Activated CD4-positive, alpha-beta T cell treated with anti-CD3 and anti-CD28 coated beads, Interleukin-2, amount 10 ng/mL, durations not matched to agents 24 days and 14 days (primary cell): ENCODE data around the gene FAM13A. TPM values are rescaled to one million over a fixed set of nuclear protein-coding genes. Genes with fewer than 3 reads are reported as not detected.
A peak's percentile ranks its signal among the peaks of the same experiment; 100 is the strongest.
"Not testable (repeated sequence)": the region's sequence is repeated elsewhere in the genome, so short reads cannot be mapped to it uniquely, and the experiment has no call there.

Experiments
- DNase-seq: peaks from one replicate; pipeline ENCODE4 v3.0.0; 2022
- H3K27ac Mint-ChIP-seq: one replicate; pipeline ENCODE4 v1.8.0; 2022; ENCODE audit warnings: mild to moderate bottlenecking, mixed read lengths
- H3K27me3 Mint-ChIP-seq: one replicate; pipeline ENCODE4 v1.8.0; 2022; ENCODE audit warnings: mixed read lengths
- H3K36me3 Mint-ChIP-seq: one replicate; pipeline ENCODE4 v1.8.0; 2022; ENCODE audit warnings: low read depth, mild to moderate bottlenecking, mixed read lengths
- H3K4me1 Mint-ChIP-seq: one replicate; pipeline ENCODE4 v1.8.0; 2021; ENCODE audit warnings: mixed read lengths
- H3K4me3 Mint-ChIP-seq: one replicate; pipeline ENCODE4 v1.8.0; 2022; ENCODE audit warnings: mild to moderate bottlenecking, moderate library complexity, mixed read lengths
- H3K9me3 Mint-ChIP-seq: one replicate; pipeline ENCODE4 v1.8.0; 2021; ENCODE audit warnings: mixed read lengths
- intact Hi-C: fragments of 100-400 bp; cut with micrococcal nuclease; formaldehyde crosslinking; loops from one replicate; pipeline ENCODE4 v1.15.1; 2023
- total RNA-seq: library from RNA; stranded (reverse); gene quantifications from 2 replicates; pipeline ENCODE4 v1.2.3, GENCODE V29; 2022

The FAM13A gene
- total RNA-seq, 1 donor from 2014 or later: 3.0 TPM

GRCh38 chr4:88955580-88956380, 101.2 kb downstream of the FAM13A start:
- H3K4me3 Mint-ChIP-seq: no peak overlapping the region
- H3K27ac Mint-ChIP-seq: no peak overlapping the region
- H3K36me3 Mint-ChIP-seq: peaks cover 10% of the 10 kb centered on the region
- peak; percentile 35 for DNase-seq
- peaks cover 23% of the 10 kb centered on the region for H3K4me1 Mint-ChIP-seq
- intact Hi-C loops: no loop called here
- peaks cover 4% of the 10 kb centered on the region for H3K9me3 Mint-ChIP-seq
- H3K27me3 Mint-ChIP-seq: no peaks in the 10 kb centered on the region

GRCh38 chr4:88953400-88953799, 103.6 kb downstream of the FAM13A start:
- H3K4me1 Mint-ChIP-seq: peaks cover 26% of the 10 kb centered on the region

GRCh38 chr4:88952081-88952480, 104.9 kb downstream of the FAM13A start:
- Mint-ChIP-seq H3K9me3 (peaks cover 10% of the 10 kb centered on the region), H3K27me3 (no peaks in the 10 kb centered on the region), H3K27ac (no peak overlapping the region), H3K36me3 (no peaks in the 10 kb centered on the region), H3K4me3 (no peak overlapping the region), H3K4me1 (peaks cover 31% of the 10 kb centered on the region)
- DNase-seq: no peak
- intact Hi-C loops: no loop called here

More at GRCh38 chr4:88953400-88953799, 103.6 kb downstream of the FAM13A start:
- Mint-ChIP-seq H3K27me3 (no peaks in the 10 kb centered on the region), H3K27ac (no peak overlapping the region), H3K4me3 (peak overlapping the region; percentile 15), H3K36me3 (peaks cover 2% of the 10 kb centered on the region), H3K9me3 (peaks cover 4% of the 10 kb centered on the region)
- peak; percentile 54 for DNase-seq
- intact Hi-C loops: no loop called here

GRCh38 chr4:88949605-88950004, 107.4 kb downstream of the FAM13A start:
- H3K9me3 Mint-ChIP-seq: peaks cover 10% of the 10 kb centered on the region
- intact Hi-C loops: no loop called here
- H3K27me3 Mint-ChIP-seq: no peaks in the 10 kb centered on the region
- peaks cover 29% of the 10 kb centered on the region for H3K4me1 Mint-ChIP-seq
- H3K36me3 Mint-ChIP-seq: no peaks in the 10 kb centered on the region
- peak; percentile 56 for DNase-seq
- H3K27ac Mint-ChIP-seq: peak overlapping the region; percentile 26
- H3K4me3 Mint-ChIP-seq: peak overlapping the region; percentile 17

GRCh38 chr4:88940506-88940905, 116.5 kb downstream of the FAM13A start:
- DNase-seq: peak; percentile 73
- H3K9me3 Mint-ChIP-seq: peaks cover 10% of the 10 kb centered on the region
- intact Hi-C loops: no loop called here
- H3K4me3 Mint-ChIP-seq: peak overlapping the region; percentile 59
- peaks cover 18% of the 10 kb centered on the region for H3K4me1 Mint-ChIP-seq
- peaks cover 4% of the 10 kb centered on the region for H3K36me3 Mint-ChIP-seq
- no peaks in the 10 kb centered on the region for H3K27me3 Mint-ChIP-seq
- H3K27ac Mint-ChIP-seq: peak overlapping the region; percentile 39

- no peak for DNase-seq
- no peaks in the 10 kb centered on the region for H3K27me3 Mint-ChIP-seq
- peaks cover 4% of the 10 kb centered on the region for H3K36me3 Mint-ChIP-seq
- intact Hi-C loops: no loop called here
- H3K27ac Mint-ChIP-seq: no peak overlapping the region
- peaks cover 18% of the 10 kb centered on the region for H3K4me1 Mint-ChIP-seq
- no peak overlapping the region for H3K4me3 Mint-ChIP-seq
- H3K9me3 Mint-ChIP-seq: peaks cover 10% of the 10 kb centered on the region
Observed at GRCh38 chr4:88939697-88940096, 117.3 kb downstream of the FAM13A start.

GRCh38 chr4:88938138-88938537, 118.8 kb downstream of the FAM13A start:
- Mint-ChIP-seq H3K9me3 (peaks cover 14% of the 10 kb centered on the region), H3K27me3 (no peaks in the 10 kb centered on the region), H3K27ac (no peak overlapping the region), H3K4me1 (peaks cover 24% of the 10 kb centered on the region), H3K4me3 (no peak overlapping the region), H3K36me3 (peaks cover 4% of the 10 kb centered on the region)
- DNase-seq: no peak
- intact Hi-C loops: no loop called here

GRCh38 chr4:88937081-88937480, 119.9 kb downstream of the FAM13A start:
- peaks cover 4% of the 10 kb centered on the region for H3K36me3 Mint-ChIP-seq
- no peak overlapping the region for H3K4me3 Mint-ChIP-seq
- no peak for DNase-seq
- intact Hi-C loops: no loop called here
- no peak overlapping the region for H3K27ac Mint-ChIP-seq
- peaks cover 20% of the 10 kb centered on the region for H3K4me1 Mint-ChIP-seq
- peaks cover 10% of the 10 kb centered on the region for H3K9me3 Mint-ChIP-seq
- H3K27me3 Mint-ChIP-seq: no peaks in the 10 kb centered on the region

- H3K9me3 Mint-ChIP-seq: peaks cover 8% of the 10 kb centered on the region
- H3K27me3 Mint-ChIP-seq: no peaks in the 10 kb centered on the region
- peaks cover 2% of the 10 kb centered on the region for H3K36me3 Mint-ChIP-seq
- no peak overlapping the region for H3K4me3 Mint-ChIP-seq
- intact Hi-C loops: no loop called here
- peak; percentile 16 for DNase-seq
- H3K4me1 Mint-ChIP-seq: peaks cover 11% of the 10 kb centered on the region
- no peak overlapping the region for H3K27ac Mint-ChIP-seq
Observed at GRCh38 chr4:88933414-88934160, 123.4 kb downstream of the FAM13A start.

- DNase-seq: no peak
- Mint-ChIP-seq H3K4me3 (no peak overlapping the region), H3K4me1 (peaks cover 22% of the 10 kb centered on the region), H3K36me3 (peaks cover 2% of the 10 kb centered on the region), H3K9me3 (peaks cover 11% of the 10 kb centered on the region), H3K27me3 (no peaks in the 10 kb centered on the region), H3K27ac (no peak overlapping the region)
- intact Hi-C loops: no loop called here
Observed at GRCh38 chr4:88928852-88929251, 128.1 kb downstream of the FAM13A start.

GRCh38 chr4:88927420-88927819, 129.6 kb downstream of the FAM13A start:
- no peak overlapping the region for H3K4me3 Mint-ChIP-seq
- H3K36me3 Mint-ChIP-seq: peaks cover 4% of the 10 kb centered on the region
- H3K27me3 Mint-ChIP-seq: no peaks in the 10 kb centered on the region
- no peak for DNase-seq
- no peak overlapping the region for H3K27ac Mint-ChIP-seq
- intact Hi-C loops: no loop called here
- H3K9me3 Mint-ChIP-seq: peaks cover 8% of the 10 kb centered on the region
- peaks cover 16% of the 10 kb centered on the region for H3K4me1 Mint-ChIP-seq

GRCh38 chr4:88919056-88919455, 137.9 kb downstream of the FAM13A start:
- peaks cover 10% of the 10 kb centered on the region for H3K9me3 Mint-ChIP-seq
- no peaks in the 10 kb centered on the region for H3K4me1 Mint-ChIP-seq
- no peak overlapping the region for H3K4me3 Mint-ChIP-seq
- peaks cover 2% of the 10 kb centered on the region for H3K36me3 Mint-ChIP-seq
- H3K27ac Mint-ChIP-seq: no peak overlapping the region
- no peak for DNase-seq
- intact Hi-C loops: no loop called here
- H3K27me3 Mint-ChIP-seq: no peaks in the 10 kb centered on the region

- H3K4me3 Mint-ChIP-seq, DNase-seq, H3K27me3 Mint-ChIP-seq, H3K9me3 Mint-ChIP-seq, H3K27ac Mint-ChIP-seq, H3K4me1 Mint-ChIP-seq, intact Hi-C loops, H3K36me3 Mint-ChIP-seq: not testable (repeated sequence)
Observed at GRCh38 chr4:88913181-88913580, 143.8 kb downstream of the FAM13A start.
